HG02798 (cell line): Measurements from ENCODE around the gene GIGYF1.
"Not testable (repeated sequence)": the region's sequence is repeated elsewhere in the genome, so short reads cannot be mapped to it uniquely, and the experiment has no call there.

Source experiments
- ATAC-seq: cut with Tn5 transposase; IDR thresholded peaks from one replicate; pipeline ENCODE4 v1.9.1; 2021; ENCODE audit warnings: mild to moderate bottlenecking; ENCODE audit not compliant: unreplicated experiment, poor library complexity

GIGYF1 gene, protein sequence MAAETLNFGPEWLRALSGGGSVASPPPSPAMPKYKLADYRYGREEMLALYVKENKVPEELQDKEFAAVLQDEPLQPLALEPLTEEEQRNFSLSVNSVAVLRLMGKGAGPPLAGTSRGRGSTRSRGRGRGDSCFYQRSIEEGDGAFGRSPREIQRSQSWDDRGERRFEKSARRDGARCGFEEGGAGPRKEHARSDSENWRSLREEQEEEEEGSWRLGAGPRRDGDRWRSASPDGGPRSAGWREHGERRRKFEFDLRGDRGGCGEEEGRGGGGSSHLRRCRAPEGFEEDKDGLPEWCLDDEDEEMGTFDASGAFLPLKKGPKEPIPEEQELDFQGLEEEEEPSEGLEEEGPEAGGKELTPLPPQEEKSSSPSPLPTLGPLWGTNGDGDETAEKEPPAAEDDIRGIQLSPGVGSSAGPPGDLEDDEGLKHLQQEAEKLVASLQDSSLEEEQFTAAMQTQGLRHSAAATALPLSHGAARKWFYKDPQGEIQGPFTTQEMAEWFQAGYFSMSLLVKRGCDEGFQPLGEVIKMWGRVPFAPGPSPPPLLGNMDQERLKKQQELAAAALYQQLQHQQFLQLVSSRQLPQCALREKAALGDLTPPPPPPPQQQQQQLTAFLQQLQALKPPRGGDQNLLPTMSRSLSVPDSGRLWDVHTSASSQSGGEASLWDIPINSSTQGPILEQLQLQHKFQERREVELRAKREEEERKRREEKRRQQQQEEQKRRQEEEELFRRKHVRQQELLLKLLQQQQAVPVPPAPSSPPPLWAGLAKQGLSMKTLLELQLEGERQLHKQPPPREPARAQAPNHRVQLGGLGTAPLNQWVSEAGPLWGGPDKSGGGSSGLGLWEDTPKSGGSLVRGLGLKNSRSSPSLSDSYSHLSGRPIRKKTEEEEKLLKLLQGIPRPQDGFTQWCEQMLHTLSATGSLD (N-terminal part only)

DNA sequence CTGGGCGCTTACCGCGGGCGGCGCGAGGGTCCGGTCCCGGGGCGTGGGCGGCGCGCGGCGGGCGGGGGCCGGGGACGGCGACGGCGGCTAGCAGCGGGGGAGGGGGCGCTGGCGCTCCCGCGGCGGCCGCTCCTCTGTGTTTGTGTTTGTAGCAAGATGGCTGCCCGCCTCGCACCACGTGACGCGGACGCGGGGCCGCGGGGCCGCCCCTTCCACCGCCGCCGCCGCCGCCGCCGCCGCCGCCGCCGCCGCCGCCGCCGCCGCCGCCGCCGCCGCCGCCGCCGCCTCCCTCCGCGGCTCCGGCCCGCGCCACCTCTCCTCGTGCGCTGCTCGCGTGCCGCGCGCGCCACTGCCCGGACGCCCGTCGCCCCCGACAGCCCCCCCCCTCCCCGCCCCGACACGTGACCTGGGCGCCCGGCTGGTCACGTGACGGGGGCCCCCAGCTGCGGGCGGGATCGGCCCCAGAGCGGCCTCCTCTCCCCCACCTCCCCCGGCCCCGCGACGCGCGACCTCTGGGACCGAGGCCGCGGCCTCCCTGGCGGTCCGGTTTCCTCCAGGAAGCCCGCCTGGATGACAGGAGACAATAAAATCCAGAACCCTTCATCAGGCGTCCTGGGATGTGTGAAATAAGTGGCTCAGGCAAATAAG is at the start of gene GIGYF1:
TSS of gene GIGYF1 (minus strand) at position 153 of the 648 bp plus-strand sequence. CDS start 6,012 bp downstream, outside the sequence.
- peak; percentile 65 for ATAC-seq

DNA sequence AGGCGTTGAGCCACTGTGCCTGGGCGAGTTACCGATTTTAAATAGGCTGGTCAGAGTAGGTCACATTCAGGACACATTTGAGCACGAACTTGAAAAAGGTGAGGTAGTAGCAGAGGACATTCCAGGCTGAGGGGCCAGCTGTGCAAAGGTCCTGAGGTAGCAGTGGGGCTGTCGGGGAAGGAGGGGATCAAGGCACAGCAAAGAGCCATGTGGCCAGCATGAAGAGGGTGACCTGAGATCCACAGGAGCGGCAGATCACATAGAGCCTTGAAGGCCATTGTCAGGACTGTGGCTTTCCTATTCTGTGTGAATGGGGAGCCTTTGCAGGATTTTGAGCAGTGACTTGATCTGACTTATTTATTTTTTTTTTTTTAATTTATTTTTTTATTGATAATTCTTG is 45.9 kb upstream of the GIGYF1 start:
- no peak for ATAC-seq

DNA sequence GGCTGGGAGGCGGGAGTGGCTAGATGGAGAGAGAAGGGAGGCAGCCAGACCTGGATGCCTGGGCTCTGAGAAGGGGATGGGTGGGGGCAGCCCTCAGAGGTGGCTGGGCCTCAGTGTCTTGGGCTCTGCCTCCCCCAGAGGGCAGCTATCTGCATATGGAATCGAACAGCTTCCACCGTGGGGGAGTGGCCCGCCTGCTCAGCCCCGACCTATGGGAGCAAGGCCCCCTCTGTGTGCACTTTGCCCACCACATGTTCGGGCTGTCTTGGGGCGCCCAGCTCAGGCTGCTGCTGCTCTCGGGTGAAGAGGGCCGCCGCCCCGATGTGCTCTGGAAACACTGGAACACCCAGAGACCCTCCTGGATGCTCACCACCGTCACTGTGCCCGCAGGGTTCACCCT is 42.6 kb upstream of the GIGYF1 start:
- no peak for ATAC-seq

DNA sequence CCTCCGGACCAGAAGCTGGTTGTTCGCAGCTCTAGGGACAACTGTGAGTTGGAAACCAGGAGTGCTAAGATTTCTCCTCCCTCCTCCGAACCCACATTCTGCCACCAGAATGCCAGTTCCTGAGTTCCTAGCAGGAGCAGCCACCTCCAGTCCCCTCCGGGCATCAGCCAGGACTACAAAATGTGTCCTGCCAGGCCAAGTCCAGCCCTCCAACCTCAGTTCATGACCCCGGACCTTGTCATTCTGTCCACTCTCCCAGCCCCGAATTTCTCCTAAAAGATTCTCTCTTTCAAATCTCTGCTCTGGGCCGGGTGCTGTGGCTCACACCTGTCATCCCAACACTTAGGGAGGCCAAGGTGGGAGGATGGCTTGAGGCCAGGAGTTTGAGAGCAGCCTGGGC is 41.7 kb upstream of the GIGYF1 start:
- no peak for ATAC-seq

DNA sequence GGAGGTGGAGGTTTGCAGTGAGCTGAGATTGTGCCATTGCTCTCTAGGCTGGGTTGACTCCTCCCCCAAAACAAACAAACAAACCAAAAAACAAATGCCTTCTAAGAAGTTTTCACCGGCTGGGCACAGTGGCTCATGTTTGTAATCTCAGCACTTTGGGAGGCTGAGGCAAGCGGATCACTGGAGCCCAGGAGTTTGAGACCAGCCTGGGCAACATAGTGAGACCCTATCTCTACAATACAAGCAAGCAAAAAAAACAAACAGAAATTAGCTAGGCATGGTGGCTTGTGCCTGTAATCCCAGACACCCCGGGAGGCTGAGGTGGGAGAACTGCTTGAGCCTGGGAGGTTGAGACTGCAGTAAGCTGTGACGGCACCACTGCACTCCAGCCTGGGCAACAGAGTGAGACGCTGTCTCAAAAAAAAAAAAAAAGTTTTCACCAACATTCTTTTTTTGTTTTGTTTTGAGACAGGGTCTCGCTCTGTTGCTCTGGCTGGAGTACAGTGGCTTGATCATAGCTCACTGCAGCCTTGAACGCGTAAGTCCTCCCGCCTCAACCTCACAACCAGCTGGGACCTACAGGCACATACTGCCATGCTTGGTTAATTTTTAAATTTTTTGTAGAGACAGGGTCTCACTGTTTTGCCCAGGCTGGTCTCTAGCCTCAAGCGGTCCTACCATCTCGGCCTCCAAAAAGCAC is 38.0 kb upstream of the GIGYF1 start:
- no peak for ATAC-seq

DNA sequence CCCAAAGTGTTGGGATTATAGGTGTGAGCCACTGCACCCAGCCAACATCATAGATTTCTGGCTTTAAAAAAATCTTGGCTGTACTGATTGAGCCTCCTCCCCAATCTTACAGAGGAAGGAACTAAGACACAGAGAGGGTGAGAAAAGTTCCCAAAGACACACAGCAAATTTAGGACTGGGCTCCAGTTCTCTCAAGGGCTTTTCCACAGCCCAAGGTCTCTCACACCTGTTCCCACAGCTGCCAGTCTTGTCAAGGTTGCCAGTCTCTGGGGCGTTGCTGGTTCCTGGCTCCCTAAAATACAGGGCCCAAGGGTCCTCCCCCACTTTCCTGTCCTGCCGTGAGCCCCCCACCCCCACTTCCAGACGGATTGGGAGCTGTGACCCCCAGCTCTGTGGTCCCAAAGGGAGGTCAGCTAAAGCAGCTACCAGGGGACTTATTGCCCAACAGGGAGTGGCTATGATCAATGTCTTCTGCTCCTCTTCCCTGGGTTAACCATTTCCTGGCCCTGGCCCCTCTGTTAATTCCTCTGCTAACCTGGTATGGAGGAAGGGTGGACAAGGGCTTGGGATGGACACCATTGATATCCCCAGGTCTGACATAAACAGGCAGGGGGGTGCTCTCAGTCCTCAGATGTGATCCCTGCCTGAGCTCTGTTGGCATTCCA is 36.2 kb upstream of the GIGYF1 start:
- ATAC-seq: no peak

DNA sequence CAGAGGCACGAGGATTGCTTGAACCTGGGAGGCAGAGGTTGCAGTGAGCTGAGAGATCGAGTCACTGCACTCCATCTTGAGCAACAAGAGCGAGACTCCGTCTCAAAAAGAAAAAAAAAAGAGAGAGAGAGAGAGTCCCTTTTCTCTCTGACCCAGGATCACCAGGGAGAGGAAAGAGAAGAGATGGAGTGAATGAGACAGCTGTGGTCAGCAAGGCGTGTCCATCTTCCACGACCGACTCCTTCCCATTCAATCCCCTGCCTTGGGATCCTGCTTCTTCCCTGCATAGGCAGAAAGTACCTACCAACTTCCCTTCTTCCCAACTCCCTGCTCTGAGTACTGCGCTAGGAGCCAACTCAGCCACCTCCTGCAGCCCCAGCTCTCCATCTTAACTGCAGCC is 34.1 kb upstream of the GIGYF1 start:
- ATAC-seq: no peak

DNA sequence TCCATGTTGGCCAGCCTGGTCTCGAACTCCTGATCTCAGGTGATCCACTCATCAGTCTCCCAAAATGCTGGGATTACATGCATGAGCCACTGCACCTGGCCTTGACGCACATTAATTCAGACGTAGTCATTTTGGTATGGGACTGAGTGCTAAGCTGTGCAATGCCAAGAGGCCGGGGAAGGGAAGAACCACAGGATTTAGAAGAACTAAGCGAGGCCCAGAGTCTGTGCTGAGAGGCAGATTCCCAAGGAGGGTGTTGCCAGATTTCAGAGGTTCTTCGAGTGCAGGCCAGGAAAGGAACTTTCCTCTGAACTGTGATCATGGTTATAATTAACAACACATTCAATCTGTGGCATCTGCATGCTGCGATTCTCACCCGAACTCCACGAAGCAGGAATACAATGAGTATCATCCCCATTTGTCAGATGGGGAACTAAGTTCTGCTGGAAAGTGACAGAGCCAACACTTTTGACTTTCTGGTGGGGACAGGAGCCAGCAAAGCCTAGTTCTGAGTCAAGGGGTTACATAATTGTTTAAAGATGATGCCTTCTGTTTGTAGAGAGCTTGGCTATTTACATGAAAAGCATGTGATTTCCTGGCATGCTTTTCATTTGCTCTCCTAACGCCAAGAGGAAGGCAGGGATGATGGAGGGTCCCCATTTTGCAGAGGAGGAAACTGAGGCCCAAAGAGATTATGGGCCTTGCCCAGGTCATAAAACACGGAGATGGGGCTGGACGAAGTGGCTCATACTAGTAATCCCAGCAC is 33.1 kb upstream of the GIGYF1 start:
- no peak for ATAC-seq

DNA sequence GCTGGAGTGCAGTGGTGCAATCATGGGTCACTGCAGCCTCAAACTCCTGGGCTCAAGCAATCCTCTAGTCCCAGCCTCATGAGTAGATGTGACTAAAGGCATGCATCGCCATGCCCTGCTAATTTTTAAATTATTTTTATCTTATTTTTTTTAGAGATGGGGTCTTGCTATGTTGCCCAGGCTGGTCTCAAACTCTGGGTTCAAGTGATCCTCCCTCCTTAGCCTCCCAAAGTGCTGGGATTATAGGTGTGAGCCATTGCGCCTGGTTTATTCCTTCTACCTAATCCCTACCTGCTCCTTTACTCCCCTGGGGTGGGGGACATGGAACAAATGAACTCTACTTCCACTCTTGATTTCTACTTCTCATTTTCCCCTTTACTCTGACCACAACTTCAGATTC is 30.3 kb upstream of the GIGYF1 start:
- ATAC-seq: not testable (repeated sequence)

DNA sequence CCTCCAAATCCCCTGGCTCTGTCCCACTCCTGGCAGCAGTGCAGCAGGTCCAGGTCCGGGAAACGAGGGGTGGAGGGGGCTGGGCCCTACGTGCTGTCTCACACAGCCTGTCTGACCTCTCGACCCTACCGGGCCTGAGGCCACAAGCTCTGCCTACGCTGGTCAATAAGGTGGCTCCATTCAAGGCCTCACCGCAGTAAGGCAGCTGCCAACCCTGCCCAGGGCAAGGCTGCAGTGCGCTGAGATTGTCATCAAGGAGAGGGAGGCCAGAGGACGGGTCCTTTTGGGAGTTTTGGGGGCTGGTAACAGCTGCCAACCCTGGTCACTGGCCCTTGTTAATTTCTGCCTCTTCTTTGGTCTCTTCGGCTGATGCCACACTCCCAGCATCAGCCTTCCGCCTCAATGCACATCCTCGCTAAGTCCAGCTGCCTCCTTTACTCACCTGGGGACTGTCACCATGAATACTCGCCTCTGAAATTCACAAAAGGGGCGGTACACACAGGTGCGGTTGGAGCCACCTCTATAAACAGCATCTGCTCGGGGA is 29.8 kb upstream of the GIGYF1 start:
- ATAC-seq: no peak

DNA sequence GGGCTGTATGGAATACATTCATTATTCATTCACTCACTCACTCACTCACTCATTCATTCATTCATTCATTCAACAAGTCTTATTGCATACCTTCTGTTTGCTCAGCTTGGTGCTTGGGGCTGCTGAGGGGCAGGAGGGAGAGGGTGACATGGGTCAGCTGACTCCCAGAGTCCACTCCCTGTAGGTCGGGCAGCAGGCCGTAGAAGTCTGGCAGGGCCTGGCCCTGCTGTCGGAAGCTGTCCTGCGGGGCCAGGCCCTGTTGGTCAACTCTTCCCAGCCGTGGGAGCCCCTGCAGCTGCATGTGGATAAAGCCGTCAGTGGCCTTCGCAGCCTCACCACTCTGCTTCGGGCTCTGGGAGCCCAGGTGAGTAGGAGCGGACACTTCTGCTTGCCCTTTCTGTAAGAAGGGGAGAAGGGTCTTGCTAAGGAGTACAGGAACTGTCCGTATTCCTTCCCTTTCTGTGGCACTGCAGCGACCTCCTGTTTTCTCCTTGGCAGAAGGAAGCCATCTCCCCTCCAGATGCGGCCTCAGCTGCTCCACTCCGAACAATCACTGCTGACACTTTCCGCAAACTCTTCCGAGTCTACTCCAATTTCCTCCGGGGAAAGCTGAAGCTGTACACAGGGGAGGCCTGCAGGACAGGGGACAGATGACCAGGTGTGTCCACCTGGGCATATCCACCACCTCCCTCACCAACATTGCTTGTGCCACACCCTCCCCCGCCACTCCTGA is 28.6 kb upstream of the GIGYF1 start:
- ATAC-seq: no peak

DNA sequence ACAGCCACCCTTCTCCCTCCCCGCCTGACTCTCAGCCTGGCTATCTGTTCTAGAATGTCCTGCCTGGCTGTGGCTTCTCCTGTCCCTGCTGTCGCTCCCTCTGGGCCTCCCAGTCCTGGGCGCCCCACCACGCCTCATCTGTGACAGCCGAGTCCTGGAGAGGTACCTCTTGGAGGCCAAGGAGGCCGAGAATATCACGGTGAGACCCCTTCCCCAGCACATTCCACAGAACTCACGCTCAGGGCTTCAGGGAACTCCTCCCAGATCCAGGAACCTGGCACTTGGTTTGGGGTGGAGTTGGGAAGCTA is 27.4 kb upstream of the GIGYF1 start:
- ATAC-seq: no peak

DNA sequence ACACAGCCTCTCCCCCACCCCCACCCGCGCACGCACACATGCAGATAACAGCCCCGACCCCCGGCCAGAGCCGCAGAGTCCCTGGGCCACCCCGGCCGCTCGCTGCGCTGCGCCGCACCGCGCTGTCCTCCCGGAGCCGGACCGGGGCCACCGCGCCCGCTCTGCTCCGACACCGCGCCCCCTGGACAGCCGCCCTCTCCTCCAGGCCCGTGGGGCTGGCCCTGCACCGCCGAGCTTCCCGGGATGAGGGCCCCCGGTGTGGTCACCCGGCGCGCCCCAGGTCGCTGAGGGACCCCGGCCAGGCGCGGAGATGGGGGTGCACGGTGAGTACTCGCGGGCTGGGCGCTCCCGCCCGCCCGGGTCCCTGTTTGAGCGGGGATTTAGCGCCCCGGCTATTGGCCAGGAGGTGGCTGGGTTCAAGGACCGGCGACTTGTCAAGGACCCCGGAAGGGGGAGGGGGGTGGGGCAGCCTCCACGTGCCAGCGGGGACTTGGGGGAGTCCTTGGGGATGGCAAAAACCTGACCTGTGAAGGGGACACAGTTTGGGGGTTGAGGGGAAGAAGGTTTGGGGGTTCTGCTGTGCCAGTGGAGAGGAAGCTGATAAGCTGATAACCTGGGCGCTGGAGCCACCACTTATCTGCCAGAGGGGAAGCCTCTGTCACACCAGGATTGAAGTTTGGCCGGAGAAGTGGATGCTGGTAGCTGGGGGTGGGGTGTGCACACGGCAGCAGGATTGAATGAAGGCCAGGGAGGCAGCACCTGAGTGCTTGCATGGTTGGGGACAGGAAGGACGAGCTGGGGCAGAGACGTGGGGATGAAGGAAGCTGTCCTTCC is 26.8 kb upstream of the GIGYF1 start:
- ATAC-seq: no peak

DNA sequence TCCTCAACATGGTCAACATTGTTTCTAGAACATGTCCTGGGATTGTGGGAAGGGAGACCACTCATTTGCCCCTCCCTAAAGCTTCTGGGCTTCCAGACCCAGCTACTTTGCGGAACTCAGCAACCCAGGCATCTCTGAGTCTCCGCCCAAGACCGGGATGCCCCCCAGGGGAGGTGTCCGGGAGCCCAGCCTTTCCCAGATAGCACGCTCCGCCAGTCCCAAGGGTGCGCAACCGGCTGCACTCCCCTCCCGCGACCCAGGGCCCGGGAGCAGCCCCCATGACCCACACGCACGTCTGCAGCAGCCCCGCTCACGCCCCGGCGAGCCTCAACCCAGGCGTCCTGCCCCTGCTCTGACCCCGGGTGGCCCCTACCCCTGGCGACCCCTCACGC is 26.2 kb upstream of the GIGYF1 start, which contains the start of gene EPO:
TSS of gene EPO (plus strand) at position 190 of the 392 bp plus-strand sequence. CDS start 513 bp downstream, outside the sequence.
- no peak for ATAC-seq

DNA sequence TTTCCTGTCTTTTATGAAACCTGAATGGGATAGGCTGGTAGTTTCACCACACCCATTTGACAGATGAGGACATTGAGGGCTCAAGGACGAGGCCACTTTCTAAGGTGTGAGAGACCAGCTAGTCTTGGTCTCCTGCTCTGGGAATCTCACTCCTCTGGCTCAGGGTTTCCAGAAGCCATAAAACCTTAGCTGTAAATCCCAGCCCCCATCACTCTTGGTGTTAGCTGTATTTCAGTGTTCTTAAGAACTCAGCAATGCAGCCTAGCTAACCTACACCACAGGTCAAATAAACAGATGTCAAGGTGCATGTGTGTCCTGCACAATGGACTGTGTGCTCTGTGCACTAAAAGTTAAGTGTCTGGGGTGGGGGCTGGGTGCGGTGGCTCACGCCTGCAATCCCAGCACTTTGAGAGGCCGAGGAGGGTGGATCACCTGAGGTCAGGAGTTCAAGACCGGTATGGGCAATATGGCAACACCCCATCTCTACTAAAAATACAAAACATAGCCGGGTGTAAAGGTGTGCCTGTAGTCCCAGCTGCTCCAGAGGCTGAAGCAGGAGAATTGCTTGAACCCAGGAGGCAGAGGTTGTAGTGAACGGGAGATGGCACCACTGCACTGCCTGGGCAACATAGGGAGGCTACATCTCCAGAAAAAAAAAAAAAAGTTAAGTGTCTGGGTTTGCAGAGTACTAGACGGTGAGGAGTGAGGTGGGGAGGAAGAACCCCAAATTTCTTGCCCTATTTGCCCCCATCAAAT is 25.7 kb upstream of the GIGYF1 start:
- ATAC-seq: no peak

DNA sequence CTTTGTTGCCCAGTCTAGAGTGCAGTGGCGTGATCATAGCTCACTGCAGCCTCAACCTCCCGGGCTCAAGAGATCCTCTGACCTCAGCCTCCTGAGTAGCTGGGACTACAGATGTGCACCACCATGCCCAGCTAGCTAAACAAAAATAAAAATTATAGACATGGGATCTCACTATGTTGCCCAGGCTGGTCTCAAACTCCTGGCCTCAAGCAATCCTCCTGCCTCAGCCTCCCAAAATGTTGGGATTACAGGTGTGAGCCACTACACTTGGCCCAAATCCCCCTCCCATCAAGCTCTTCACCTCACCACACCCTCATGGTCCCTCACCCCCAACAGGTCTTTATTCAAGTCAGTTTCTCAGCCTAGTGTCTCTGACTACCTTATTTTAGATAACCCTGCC is 23.0 kb upstream of the GIGYF1 start:
- not testable (repeated sequence) for ATAC-seq

DNA sequence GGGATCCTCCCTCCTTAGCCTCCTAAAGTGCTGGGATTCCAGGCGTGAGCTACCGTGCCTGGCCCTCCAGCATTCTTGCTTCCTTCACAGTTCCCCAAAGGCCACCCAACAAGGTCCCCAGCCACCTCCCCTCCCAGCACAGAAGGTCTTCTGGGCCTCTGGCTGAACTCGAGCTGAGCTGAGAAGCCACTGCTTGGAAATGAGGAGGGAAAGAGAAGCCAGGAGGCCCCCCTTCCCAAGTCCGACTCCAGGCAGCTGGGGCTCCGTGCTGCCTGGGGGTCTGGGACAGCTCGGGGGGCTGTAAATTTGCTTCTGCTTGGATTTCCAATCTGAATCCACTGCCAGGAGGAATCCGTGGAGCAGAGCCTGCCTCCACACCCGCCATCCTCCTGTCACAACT is 20.7 kb upstream of the GIGYF1 start:
- ATAC-seq: no peak
